T1000 (cell line): ENCODE results near the gene C1orf52.

ENCODE experiments used
- DNase-seq: peaks from one replicate; lab custom pipeline; 2025; ENCODE audit warnings: mixed read lengths; lab: John Stamatoyannopoulos, UW

The C1orf52 gene

DNA sequence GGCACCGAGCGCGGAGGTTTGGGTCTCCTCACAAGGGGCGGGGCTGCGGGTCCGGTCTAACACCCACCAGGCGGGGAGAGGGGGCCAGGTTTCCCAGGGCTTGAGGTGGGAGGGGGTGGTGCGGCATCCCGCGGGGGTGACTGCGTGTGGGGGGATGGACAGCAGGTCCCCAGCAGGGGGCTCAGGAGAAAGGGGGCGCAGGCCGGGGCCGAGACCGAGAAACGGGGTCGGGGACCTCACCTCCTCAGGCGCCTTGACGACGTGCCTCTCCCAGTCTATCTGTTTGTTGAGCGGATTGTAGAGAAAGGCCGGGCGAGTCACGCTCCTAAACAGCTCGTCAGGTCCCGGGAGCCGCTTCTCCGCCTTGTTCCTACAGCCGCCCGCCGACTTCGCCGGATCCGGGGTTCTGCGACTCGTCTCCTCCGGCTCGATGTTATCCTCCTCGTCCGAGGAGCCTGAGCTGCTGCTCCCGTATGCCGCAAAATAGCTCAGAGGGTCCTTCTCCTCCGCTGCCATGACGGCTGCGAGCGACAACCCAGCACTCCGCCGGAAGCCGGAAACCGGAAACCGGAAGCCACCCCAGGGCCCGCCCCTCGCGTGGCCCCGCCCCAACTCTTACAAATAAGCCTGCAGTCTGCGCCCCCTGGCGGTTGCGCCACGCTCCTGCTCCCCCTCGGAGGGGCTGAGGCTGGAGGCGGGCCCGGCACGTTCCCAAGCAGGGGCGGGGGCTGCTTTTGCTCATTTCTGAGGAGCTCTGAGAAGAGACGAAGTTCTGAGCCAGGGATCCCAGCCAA is at the start of gene C1orf52:
Gene C1orf52 (minus strand): TSS at position 545 of the 794 bp plus-strand sequence. CDS start 29 bp downstream, at position 516.
- peak; percentile 92 for DNase-seq

DNA sequence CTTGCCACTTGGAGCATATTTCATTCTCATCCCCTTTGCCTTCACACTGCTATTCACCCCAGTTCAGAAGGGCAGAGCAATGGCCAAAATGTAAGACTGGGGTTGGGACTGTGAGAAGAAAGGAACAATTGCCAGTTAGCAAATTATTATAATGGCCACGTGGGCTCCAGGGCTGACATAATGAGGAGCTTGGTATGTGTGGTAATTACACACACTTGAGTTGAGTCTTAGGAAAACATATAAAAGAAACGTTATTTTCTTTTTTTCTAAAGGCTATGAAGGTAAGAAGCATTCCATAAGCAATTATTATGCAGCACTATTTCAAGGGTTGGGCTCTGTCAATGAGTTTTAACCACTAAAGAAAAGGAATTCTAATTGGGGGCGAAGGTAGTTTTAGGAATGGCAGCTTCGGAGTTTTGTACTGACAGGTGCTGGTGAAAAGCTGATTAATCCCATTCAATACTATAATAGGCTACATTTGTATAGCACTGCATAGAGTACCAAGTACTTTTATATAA is 49.4 kb upstream of the C1orf52 start:
- DNase-seq: no peak

DNA sequence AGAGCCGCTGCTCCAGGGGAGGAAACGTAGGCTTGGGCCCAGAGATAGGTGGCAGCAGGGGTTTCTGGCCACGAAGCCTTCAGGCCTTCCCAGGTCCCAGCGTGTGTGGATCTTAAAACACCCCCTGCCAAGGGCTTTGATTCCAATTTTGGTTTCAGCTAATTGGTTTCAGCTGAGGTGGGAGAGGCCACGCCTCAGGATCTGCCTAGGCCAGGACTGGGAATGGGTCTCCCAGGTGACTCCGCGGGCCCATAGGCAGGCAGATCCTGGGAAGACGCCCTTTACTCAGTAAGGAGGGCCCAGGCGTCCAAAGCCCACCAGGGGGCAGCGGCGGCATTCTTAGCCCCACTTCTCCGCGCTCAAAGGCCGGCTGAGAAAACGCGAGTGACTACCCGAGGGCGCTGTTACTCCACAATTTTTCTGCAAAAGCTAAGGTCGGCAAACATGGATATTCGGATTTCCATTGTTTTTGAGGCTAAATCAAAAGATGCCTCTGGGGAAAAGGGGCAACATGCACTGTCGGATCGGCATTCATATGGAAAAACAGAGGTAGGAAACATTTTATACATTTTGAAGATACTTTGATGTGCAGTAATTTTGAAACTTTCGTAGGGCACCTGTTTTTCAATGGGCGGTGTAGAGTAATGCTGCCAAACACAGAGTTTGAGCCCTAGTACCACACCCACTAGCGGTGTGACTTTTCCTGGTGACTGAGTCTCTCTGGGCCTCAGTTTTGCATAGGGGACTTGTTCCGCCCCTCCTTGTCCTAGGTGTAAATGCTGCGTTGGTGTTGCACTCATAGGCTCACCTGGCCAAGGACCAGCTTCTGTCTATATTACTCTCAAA is 48.7 kb upstream of the C1orf52 start:
- peak; percentile 81 for DNase-seq

DNA sequence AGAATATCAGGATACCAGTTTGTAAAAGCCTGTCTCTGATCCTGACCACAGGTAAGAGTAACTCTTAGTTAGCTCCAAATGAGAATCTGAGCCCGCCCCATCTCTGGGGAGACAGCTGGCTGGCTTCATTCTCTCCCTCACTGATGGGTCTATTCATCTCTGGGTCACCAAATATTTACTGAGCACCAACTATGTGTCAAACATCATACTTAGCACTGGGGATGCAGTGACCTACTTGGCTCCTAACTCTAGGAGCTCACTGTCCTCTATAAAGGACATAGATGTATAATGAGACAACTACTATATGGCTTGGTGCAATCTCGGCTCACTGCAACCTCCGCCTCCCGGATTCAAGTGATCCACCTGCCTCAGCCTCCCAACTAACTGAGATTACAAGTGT is 46.8 kb upstream of the C1orf52 start:
- no peak for DNase-seq

DNA sequence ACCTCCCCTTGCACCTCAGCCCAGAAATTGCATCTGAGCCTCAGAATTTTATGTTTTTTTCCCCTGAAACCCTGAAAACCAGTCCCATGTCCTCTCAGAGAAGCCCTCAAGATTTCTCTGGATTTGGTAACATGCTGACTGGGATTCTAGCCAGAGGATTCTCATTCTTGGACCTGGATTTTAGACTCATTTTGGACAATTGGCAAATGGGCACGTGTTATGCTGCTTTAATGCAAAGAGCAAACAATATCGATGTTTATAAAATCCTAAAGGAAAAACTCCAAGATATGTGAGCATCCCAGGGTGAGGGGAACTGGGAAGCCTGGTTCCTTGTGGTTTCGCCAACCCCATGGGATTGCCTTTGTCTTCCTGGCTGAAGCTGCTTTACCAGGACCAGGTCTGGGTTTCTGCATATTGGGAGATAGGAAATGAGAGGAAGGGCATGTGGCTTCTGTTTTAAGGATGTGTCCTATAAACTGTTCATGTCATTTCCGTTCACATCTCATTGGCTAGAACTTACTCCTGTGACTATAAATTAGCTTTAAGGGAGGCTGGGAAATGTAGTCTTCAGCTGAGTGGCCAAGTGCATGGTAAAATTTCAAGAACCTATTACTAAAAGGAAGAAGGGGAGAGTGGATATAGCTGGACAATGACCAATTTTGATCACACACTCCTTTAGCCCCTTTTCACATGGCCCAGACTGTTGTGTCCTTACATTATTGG is 44.1 kb upstream of the C1orf52 start:
- no peak for DNase-seq

DNA sequence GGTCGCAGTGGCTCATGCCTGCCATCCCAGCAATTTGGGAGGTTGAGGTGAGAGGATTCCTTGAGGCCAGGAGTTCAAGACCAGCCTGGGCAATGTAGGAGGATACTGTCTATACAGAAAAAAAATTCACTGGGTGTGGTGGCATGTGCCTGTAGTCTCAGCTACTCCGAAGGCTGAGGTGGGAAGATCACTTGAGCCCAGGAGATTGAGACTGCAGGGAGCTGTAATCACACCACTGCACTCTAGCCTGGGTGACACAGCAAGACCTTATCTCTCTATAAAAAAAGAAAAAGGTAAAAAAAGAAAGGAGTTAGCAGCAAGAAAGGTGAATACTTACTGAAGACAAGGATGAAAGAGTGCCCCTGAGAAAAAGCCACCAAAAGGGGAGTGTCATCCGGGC is 40.7 kb upstream of the C1orf52 start:
- DNase-seq: no peak

DNA sequence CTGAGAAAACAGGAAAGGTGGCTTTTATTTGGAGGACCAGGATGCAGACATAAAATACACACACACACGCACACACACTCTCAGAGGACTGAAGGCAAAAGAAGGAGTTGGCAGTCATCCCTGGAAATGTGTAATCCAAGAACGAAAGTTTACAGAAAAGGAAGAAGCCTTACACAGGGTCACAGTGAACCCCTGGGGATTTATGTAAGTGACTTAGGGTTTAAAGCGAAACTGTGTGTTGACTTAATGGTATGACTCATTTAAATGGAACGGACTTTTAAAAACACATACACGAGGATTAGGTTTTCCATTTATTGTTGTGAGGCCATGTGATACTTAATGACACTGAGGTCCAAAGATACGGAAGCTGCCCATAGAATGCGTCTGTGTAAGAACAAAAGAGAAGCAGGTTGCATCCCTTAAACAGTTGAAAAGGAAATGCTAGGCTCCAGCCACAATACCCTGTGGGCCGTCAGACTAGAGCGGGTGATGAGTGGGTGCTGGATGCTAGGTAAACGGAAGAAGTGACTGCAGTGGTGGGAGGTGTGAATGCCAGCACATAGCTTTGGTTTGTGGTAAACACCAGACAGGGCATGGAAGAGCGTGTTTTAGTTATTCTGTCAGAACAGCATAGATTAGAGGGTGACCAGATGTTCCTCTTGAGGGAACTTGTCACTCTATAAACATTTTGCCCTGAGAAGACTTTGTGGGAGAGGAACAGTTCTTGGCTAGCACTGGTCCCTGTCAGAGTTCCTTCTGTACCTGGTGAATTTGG is 38.6 kb upstream of the C1orf52 start:
- peak; percentile 79 for DNase-seq

DNA sequence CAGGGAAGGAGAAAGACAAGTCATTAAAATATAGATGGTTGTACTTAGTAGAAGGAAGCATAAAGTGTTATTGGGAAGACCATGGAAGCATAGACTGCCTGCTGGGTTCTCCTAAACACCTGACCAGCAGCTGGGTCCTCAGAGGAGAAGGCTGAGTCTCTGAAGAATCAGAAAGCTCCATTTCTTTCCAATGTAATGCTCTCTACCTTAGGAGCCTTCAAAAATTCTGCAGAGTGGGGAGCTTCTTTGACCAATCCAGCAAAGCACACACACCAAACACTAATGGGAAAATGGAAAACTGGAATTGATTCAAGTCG is 38.0 kb upstream of the C1orf52 start:
- no peak for DNase-seq

DNA sequence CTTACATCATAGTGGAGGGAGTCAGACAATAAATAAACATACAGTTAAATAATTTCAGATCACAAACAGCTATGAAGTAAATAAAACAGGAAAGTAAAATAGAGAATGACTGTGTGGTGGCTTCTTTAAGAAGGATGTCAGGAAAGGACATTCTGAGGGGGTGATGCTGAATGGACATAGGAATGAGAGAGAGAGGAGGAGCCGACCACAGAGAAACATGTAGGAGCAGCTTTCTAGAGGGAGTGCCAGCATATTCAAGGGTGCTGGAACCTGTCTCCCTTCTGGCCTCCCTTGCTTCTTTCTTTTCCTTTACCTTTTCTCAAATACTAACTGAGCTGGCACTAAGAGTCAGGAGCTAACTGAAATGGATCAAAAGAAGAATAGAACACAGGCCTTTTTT is 37.5 kb upstream of the C1orf52 start:
- DNase-seq: no peak

DNA sequence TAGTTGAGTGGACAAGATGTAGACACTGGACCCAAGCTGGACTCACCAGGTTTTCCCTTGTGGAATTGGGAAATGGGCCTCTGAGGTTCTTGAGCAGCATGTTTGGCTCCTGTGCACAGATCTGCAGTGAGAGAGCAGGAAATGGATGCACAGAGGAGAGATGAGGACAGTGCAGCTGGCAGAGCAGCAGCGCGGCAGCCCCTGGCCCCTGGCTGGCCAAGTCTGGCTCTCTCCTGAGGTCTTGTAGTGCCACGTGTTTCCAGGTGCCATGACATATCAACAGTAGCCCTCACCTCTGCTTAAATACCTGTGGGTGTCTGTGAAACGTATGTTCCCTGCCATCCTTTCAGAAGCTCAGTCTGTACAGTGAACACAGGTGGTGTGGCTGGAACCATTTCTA is 36.2 kb upstream of the C1orf52 start:
- DNase-seq: no peak

DNA sequence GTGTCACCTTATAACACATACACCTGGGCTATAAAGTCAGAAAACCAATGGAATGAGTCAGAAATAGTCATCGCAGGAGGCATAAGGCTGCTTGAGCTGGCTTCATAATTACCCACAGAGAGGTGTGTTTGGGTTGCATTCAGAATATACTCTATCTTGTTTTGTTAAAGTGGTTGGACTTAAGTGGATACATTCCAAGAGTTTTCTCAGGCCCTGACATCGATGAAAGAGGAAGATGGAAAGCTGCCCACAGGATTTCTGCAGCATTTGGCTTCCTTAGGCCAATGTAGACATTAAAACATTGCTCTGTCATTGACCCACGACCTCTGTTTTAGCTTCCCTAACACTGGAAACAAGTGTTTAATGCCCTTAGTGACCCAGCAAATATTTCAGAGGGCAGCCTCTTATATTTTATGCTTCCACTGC is 35.6 kb upstream of the C1orf52 start:
- no peak for DNase-seq

DNA sequence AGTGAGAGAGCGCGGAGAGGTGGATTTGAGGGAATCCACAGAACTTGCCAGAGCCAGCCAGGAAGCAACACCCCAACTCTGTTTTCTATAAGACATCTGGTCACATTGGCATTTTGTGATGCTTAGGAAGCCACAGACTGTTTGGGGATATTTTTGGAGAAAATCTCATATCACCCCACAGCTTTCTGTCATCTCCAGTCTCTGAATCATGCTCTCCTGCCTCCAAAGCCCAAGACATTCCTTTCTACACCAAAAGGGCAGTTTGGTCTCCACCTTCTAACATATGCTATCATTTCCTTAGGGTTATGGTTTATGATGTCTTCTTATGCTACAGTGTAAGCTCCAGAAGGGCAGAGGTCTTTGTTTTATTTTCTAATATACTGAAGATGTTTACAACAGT is 31.4 kb upstream of the C1orf52 start:
- DNase-seq: no peak

DNA sequence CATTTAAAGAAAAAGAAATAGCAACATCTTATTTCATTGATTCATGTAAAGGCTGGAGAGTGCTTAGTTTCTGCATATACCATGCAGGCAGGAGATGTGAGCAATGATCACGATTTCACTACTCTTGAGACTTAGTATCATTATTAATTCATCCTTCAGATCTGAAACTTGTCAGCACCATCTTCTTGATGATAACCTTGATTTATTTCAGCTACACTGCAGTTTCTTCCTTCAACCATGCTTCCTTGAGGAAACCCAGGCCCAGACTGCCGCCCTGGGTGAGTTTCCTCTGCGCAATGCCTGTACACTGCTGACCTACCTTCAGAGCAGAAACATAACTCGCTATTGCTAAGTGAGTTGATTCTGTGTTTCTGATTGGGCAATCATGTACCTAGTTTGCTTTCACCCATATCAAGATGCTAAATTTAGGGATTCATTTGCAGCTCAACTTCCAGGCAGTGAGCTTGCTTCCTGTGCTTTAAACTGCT is 30.4 kb upstream of the C1orf52 start:
- no peak for DNase-seq

DNA sequence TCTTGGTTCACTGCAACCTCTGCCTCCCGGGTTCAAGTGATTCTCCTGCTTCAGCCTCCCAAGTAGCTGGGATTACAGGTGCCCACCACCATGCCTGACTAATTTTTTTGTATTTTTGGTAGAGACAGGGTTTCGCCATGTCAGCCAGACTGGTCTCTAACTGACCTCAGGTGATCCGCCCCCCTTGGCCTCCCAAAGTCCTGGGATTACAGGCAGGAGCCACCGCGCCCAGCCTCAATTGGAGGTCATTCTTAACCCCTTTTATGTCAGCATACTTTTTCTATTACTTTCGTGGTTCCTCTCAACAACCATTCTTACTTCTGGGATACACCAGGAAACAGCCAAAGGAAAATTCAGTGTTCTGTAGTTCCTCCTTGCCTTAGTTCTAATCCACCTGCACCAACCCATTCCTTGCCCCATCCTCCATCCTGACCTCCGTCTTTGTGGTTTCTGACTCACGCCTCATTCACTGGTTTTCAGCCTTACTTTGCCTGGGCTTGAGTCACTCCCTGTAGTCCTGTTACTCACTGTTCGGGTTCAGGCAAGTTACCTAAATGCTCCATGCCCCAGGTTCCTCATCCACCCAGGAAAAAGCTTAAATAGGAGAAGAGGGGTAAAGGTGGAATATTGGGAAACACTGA is 29.9 kb upstream of the C1orf52 start:
- DNase-seq: peak; percentile 64

DNA sequence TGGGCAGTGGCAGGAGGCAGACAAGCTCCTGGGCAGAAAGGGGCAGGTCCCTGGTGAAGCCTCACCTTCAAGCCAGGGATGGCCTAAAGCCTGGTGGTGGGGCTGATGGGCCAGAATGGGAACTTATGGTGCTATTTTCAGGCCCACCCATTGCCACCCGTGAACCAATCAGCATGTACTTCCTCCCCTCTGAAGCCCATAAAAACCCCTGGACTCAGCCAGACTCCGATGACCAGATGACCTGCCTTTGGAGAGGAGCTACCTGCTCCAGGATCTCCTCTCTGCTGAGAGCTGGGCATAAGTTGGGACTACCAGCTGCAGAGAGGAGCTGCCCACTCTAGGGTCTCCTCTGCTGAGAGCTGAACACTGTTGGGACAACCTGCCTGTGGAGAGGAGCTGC is 24.7 kb upstream of the C1orf52 start:
- no peak for DNase-seq

DNA sequence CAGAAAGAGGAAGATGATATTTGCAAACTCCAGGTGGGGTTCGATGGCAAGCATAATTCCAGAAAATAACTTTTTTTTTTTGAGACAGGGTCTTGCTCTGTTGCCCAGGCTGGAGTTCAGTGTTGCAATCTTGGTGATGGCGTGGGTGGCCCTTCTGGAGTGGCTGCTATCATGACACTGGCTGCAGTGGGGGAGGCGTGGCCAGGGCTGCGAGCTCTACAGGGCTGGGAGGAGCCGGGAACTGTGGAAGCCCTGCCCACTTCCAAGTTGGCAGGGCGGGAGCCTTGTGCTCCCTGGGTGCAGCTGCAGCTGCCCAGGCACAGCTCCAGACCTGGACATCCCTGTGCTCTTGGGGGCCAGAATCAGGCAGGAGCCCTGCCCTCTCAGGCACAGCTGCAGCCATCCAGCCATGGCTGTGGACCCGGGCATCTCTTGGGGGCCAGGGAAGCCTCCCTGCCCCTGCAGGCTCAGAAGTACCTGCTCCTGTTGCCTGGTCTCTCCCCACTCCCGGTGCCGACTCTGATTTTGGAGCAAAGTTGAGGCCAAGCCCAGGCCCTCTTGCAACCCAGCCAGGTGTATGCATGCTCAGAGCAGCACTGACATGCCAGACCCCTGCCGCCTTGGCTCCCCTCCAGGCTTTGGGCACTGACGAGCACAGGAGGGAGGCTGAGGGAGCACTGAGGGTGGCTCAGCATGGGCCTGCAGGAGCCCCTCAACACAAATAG is 24.2 kb upstream of the C1orf52 start:
- no peak for DNase-seq

DNA sequence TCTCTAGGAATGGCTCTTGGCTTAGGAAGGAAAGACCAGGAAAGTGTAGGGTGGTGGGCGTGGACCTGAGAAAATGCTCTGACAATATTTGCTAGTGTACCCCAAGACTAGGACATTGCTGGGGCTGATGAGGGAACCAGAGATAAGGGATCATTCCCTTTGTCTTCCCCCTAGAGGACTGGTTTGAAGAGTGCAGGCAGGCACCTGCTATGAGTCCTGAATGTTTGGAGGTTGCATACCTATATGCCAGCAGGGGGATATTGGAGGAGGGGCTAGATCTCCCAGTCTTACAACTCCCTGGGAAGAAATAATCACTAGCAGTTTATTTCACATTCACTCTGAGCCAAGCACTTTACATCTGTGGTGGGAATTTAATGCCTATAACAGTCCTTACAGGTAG is 23.0 kb upstream of the C1orf52 start:
- no peak for DNase-seq

DNA sequence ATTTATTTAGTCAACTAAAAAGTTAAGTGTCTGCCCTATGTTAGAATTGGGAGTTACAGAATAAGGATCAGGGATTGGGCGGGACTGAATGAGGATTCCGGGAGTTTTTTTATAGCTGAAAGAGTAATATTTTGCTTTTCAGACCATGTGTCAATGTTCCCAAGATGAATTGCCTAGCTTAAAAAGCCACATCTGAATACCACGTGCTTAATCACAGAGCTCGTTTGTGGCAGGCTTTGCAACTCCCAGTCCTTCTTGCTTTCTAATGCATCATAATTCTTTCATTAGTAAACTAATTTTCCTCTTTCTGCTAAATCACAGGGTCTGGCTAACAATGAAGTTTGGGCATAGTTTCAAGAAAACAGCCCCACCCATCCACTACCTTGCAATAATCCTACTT is 21.2 kb upstream of the C1orf52 start:
- no peak for DNase-seq

DNA sequence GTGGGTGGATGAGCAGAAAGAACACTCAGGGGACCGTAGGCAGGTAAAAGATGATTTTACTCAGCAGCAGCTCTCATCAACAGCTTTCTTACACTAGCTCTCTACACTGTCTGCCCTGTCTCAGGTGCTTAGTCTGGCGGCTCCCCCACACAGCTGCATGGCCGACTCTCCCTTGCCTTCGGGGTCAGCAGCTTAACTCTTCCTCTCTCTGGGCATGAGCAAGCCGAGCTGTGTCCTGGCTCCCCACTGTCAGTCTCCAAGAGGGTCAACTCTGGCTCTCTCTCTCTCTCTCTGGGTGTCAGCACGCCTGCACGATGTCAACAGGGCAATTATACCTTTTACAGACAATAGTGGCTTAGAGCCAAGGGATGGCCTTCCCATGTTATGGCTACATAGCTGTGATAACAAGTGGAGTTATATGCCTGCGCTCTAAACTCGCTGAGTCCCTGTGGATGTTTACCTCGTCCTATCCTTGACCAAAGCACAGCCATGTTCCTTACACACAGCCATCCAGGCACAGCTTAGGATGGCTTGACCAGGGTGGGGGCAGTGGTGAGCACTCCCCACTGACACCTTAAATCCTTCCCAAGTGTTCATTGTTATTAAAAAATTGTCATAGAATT is 20.1 kb upstream of the C1orf52 start:
- DNase-seq: no peak

DNA sequence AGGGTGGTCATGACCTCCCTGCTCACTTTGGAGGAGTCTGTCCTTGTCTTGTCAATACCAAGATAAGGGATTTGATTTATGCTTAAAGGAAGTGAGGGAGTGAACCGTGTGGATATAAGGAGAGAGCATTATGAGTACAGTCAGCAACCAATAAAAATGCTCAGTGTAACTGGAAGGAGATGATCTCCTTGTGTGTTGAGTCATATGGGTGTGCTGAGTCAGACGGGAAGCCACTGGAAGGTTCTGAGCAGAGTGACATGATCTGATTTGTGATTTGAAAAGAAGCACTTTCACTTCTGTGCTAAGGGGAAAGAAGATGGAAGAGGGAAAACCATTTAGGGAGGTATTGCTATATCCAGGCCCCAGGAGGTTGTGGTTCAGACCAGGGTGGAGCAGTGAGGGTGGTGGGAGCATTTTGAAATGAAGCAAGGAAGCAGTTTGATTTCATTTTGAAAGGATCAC is 19.4 kb upstream of the C1orf52 start:
- peak; percentile 39 for DNase-seq
